K562 (cell line): Measurements from ENCODE around the gene EXOSC9. TPM values are rescaled to one million over a fixed set of nuclear protein-coding genes. Genes with fewer than 3 reads are reported as not detected.
A peak's percentile ranks its signal among the peaks of the same experiment; 100 is the strongest.

ENCODE experiments used
- ARHGAP35 ChIP-seq: fragments of 450-650 bp; IDR thresholded peaks from 2 replicates; pipeline ENCODE4 v1.6.1; 2018; ENCODE audit not compliant: partially characterized antibody
- ARID1B ChIP-seq: fragments of 450-650 bp; IDR thresholded peaks from 2 replicates; pipeline ENCODE4 v1.6.1; 2016; ENCODE audit warnings: antibody characterized with exemption, mild to moderate bottlenecking, inconsistent platforms
- BDP1 ChIP-seq: IDR thresholded peaks from 3 replicates; pipeline ENCODE4 v1.6.1; 2011; ENCODE audit not compliant: insufficient read length, insufficient read depth
- CBFA2T3 ChIP-seq: fragments of 450-650 bp; IDR thresholded peaks from 2 replicates; pipeline ENCODE4 v1.6.1; 2017
- CBX2 ChIP-seq: fragments of 200-600 bp; sonication (generic); IDR thresholded peaks from one replicate; pipeline ENCODE4 v1.6.1; 2012; ENCODE audit warnings: mild to moderate bottlenecking, low read length, inconsistent platforms; ENCODE audit not compliant: insufficient read depth, poor library complexity, severe bottlenecking
- FIP1L1 ChIP-seq: fragments of 200-400 bp; formaldehyde crosslinking; IDR thresholded peaks from 2 replicates; pipeline ENCODE4 v1.6.1; 2018; ENCODE audit warnings: mild to moderate bottlenecking, low read depth, low read length; ENCODE audit not compliant: poor library complexity, severe bottlenecking
- FOSL1 ChIP-seq: fragments of 200-800 bp; sonication (Bioruptor generic); conservative IDR thresholded peaks from 2 replicates; pipeline ENCODE4 v1.6.1; 2016; ENCODE audit warnings: missing genetic modification characterization, missing compliant biosample characterization
- FOXP1 ChIP-seq: sonication (generic); formaldehyde crosslinking; IDR thresholded peaks from 2 replicates; pipeline ENCODE4 v1.8.0; 2022; ENCODE audit warnings: mild to moderate bottlenecking, missing genetic modification reagents
- GATAD2A ChIP-seq: fragments of 450-650 bp; IDR thresholded peaks from 2 replicates; pipeline ENCODE4 v1.6.1; 2017
- KAT2B ChIP-seq: IDR thresholded peaks from one replicate; pipeline ENCODE4 v1.6.1; 2012; ENCODE audit warnings: low read depth, mild to moderate bottlenecking, control low read depth, inconsistent platforms, low read length, moderate library complexity
- KDM5B ChIP-seq: fragments of 200-600 bp; sonication (generic); IDR thresholded peaks from 2 replicates; pipeline ENCODE4 v1.6.1; 2012; ENCODE audit warnings: low read depth, mild to moderate bottlenecking, moderate library complexity, low read length, control low read depth, inconsistent platforms; ENCODE audit not compliant: insufficient replicate concordance
- LCOR ChIP-seq: sonication (generic); formaldehyde crosslinking; IDR thresholded peaks from 2 replicates; pipeline ENCODE4 v1.8.0; 2022; ENCODE audit warnings: mild to moderate bottlenecking, missing genetic modification reagents
- MCM2 ChIP-seq: fragments of 450-650 bp; IDR thresholded peaks from 2 replicates; pipeline ENCODE4 v1.6.1; 2017; ENCODE audit warnings: low read depth, mild to moderate bottlenecking
- MIER1 ChIP-seq: fragments of 450-650 bp; IDR thresholded peaks from 2 replicates; pipeline ENCODE4 v1.6.1; 2016; ENCODE audit warnings: antibody characterized with exemption, mild to moderate bottlenecking, low read depth
- SMAD3 ChIP-seq: fragments of 450-650 bp; formaldehyde crosslinking; conservative IDR thresholded peaks from 2 replicates; pipeline ENCODE4 v1.4.0; 2020; ENCODE audit warnings: mild to moderate bottlenecking
- TEAD1 ChIP-seq, 2 experiments: fragments of 450-650 bp in 1 of 2; sonication (generic) in 1 of 2; formaldehyde crosslinking; IDR thresholded peaks; 2 replicates each; pipeline versions ENCODE4 v1.4.0 to v1.8.0; 2020 to 2022; ENCODE audit warnings: mild to moderate bottlenecking in 2 of 2, missing genetic modification reagents in 1 of 2
- ZFPM2 ChIP-seq: fragments of 250-450 bp; sonication (Bioruptor Pico); IDR thresholded peaks from 2 replicates; pipeline ENCODE4 v1.5.1; 2022; ENCODE audit warnings: mild to moderate bottlenecking
- ZNF212 ChIP-seq: fragments of 450-650 bp; formaldehyde crosslinking; IDR thresholded peaks from 2 replicates; pipeline ENCODE4 v1.4.0; 2020; ENCODE audit warnings: mild to moderate bottlenecking
- polyA plus RNA-seq, 8 experiments: library from polyadenylated mRNA; depleted of rRNA in 4 of 8; stranded (reverse) in 5 of 8; unstranded in 3 of 8; fragments of >200 nt; fragmentation: Nextera tagmentation in 2 of 8; fragmentation: Illumina TruSeq in 1 of 8; extraction: Ambion mirVana in 2 of 8; extraction: Trizol in 1 of 8; gene quantifications; 2 replicates each; pipeline versions ENCODE4 v1.2.1 to v1.2.3, GENCODE V29; 2011 to 2014; ENCODE audit warnings: inconsistent platforms in 1 of 8, missing spikeins in 1 of 8
- total RNA-seq, 7 experiments: library from RNA; depleted of rRNA in 6 of 7; stranded (reverse); fragments of >200 nt in 6 of 7; fragmentation: Illumina TruSeq in 2 of 7; extraction: Trizol in 2 of 7; gene quantifications; 2 replicates each; pipeline versions ENCODE4 v1.2.1 to v1.2.3, GENCODE V29; 2011 to 2021; ENCODE audit warnings: low replicate concordance in 1 of 7
- TF ChIP-seq, protein P1 (sequence below), 3 experiments: IDR thresholded peaks in 2 of 3; conservative IDR thresholded peaks in 1 of 3; 2 replicates each; pipeline ENCODE4 v1.5.1; 2011 to 2012; ENCODE audit warnings: low read length in 3 of 3, mild to moderate bottlenecking in 3 of 3, control low read depth in 2 of 3, improper control_type of control experiment in 1 of 3, inconsistent platforms in 1 of 3, low read depth in 1 of 3, mixed read lengths in 1 of 3, moderate library complexity in 1 of 3; ENCODE audit not compliant: insufficient read depth in 2 of 3
- TF ChIP-seq, protein P2 (sequence below): sonication (generic); formaldehyde crosslinking; IDR thresholded peaks from 2 replicates; pipeline ENCODE4 v1.8.0; 2022; ENCODE audit warnings: missing genetic modification reagents, mild to moderate bottlenecking, borderline replicate concordance
- TF ChIP-seq, protein P3 (sequence below): fragments of 450-650 bp; IDR thresholded peaks from 2 replicates; pipeline ENCODE4 v1.6.1; 2016; ENCODE audit warnings: borderline replicate concordance
- TF ChIP-seq, protein P4 (sequence below): sonication (generic); formaldehyde crosslinking; IDR thresholded peaks from 2 replicates; pipeline ENCODE4 v1.8.0; 2023; ENCODE audit warnings: mild to moderate bottlenecking, missing genetic modification reagents

The EXOSC9 gene
- total and polyA plus RNA-seq, 9 of the 15 experiments (the other 6 are each of a cell fraction or from before 2014, with no cell fraction given) = 64.7 to 166 (median 115) TPM

DNA sequence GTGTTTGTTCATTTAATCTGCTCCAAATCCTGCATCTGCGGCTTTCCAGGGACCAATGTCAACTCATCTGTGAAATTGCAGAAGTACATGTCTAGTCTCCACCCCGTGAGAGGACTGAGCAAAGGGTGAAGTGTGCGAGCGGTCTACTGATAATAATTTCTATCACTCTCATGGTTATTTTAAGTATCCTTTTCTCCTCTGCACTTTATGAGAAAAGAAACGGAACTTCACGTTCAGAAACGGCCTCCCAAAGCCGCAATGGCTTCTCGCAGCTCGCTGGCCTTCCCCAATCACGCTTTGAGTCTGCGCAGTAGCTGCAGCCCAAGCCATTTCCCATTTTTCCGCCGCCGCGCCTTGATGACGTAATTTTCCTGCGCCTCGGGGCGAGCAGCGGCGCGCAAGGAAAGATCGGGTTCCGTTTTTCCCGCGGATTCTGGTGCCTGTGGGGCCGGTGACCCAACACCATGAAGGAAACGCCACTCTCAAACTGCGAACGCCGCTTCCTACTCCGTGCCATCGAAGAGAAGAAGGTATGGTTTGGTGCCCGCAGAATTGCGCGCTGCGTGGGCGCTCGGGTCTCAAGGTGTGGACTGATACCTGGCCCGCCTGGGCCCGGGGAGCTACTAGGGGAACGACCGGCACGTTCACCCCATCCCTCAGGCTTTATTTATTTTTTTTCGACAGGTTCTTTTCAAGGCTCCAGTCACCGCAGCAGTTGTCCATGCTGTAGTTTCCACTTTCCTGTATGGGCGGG lies at the start of gene EXOSC9 (continued):
- TF ChIP-seq CBFA2T3 = no peak
- no peak for TF ChIP-seq KAT2B
- TF ChIP-seq TEAD1 (CRISPR knock-in tag; IDR thresholded peaks at IDR 0.05) = no peak; a peak in 2 of 4 replicates
- TF ChIP-seq ARHGAP35 = no peak
- TF ChIP-seq, protein P1, sequence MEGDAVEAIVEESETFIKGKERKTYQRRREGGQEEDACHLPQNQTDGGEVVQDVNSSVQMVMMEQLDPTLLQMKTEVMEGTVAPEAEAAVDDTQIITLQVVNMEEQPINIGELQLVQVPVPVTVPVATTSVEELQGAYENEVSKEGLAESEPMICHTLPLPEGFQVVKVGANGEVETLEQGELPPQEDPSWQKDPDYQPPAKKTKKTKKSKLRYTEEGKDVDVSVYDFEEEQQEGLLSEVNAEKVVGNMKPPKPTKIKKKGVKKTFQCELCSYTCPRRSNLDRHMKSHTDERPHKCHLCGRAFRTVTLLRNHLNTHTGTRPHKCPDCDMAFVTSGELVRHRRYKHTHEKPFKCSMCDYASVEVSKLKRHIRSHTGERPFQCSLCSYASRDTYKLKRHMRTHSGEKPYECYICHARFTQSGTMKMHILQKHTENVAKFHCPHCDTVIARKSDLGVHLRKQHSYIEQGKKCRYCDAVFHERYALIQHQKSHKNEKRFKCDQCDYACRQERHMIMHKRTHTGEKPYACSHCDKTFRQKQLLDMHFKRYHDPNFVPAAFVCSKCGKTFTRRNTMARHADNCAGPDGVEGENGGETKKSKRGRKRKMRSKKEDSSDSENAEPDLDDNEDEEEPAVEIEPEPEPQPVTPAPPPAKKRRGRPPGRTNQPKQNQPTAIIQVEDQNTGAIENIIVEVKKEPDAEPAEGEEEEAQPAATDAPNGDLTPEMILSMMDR (IDR thresholded peaks at IDR 0.05 in 2 of 3, conservative IDR thresholded peaks at IDR 0.05 in 1 of 3; ENCODE audit: insufficient read depth in 2 of 3, low read depth in 1 of 3, low read length in 3 of 3) = no peak
- TF ChIP-seq FOSL1 = 0 out of 2 replicates have a peak, but pooled peaks have one; percentile 34
- 0 out of 2 replicates have a peak, but pooled peaks have one; percentile 58 for TF ChIP-seq ZFPM2 (CRISPR knock-in tag)
- TF ChIP-seq MCM2 = no peak
- TF ChIP-seq, protein P2, sequence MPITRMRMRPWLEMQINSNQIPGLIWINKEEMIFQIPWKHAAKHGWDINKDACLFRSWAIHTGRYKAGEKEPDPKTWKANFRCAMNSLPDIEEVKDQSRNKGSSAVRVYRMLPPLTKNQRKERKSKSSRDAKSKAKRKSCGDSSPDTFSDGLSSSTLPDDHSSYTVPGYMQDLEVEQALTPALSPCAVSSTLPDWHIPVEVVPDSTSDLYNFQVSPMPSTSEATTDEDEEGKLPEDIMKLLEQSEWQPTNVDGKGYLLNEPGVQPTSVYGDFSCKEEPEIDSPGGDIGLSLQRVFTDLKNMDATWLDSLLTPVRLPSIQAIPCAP (CRISPR knock-in tag) = no peak
- TF ChIP-seq, protein P3, sequence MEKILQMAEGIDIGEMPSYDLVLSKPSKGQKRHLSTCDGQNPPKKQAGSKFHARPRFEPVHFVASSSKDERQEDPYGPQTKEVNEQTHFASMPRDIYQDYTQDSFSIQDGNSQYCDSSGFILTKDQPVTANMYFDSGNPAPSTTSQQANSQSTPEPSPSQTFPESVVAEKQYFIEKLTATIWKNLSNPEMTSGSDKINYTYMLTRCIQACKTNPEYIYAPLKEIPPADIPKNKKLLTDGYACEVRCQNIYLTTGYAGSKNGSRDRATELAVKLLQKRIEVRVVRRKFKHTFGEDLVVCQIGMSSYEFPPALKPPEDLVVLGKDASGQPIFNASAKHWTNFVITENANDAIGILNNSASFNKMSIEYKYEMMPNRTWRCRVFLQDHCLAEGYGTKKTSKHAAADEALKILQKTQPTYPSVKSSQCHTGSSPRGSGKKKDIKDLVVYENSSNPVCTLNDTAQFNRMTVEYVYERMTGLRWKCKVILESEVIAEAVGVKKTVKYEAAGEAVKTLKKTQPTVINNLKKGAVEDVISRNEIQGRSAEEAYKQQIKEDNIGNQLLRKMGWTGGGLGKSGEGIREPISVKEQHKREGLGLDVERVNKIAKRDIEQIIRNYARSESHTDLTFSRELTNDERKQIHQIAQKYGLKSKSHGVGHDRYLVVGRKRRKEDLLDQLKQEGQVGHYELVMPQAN = peak; percentile 85
- TF ChIP-seq KDM5B = peak; percentile 82
- peak; percentile 70 for TF ChIP-seq LCOR
- TF ChIP-seq FIP1L1 = peak; percentile 34
- no peak for TF ChIP-seq MIER1
- TF ChIP-seq FOXP1 (CRISPR knock-in tag) = no peak
- TF ChIP-seq GATAD2A = 0 out of 2 replicates have a peak, but pooled peaks have one; percentile 35
- TF ChIP-seq CBX2 = no peak
- TF ChIP-seq, protein P4, sequence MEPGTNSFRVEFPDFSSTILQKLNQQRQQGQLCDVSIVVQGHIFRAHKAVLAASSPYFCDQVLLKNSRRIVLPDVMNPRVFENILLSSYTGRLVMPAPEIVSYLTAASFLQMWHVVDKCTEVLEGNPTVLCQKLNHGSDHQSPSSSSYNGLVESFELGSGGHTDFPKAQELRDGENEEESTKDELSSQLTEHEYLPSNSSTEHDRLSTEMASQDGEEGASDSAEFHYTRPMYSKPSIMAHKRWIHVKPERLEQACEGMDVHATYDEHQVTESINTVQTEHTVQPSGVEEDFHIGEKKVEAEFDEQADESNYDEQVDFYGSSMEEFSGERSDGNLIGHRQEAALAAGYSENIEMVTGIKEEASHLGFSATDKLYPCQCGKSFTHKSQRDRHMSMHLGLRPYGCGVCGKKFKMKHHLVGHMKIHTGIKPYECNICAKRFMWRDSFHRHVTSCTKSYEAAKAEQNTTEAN (CRISPR knock-in tag) = no peak
- peak; percentile 10; the same call in 1 of the 2 replicates for TF ChIP-seq ARID1B
- TF ChIP-seq ZNF212 (CRISPR knock-in tag) = no peak
- TF ChIP-seq SMAD3 (CRISPR knock-in tag) = no peak
- TF ChIP-seq BDP1 = no peak
